Measurements from ENCODE around the gene GLRX2. TPM values are rescaled to one million over a fixed set of nuclear protein-coding genes. Genes with fewer than 3 reads are reported as not detected.

GLRX2 gene
- polyA plus RNA-seq, 1 of the 3 experiments (the other 2 are of a cell fraction), result 12.8 TPM

- H3K9me3 ChIP-seq, result peaks cover 4% of the 10 kb centered on the region; the same call in 1 of the 2 replicates
- H3K4me2 ChIP-seq, result no peak overlapping the region
- H2AFZ ChIP-seq (ENCODE audit: low read depth), result no peak overlapping the region
- H3K27ac ChIP-seq (ENCODE audit: low read depth in 2 of 2, low read length in 1 of 2), result no peak overlapping the region
- no peaks in the 10 kb centered on the region for H3K4me1 ChIP-seq (ENCODE audit: control insufficient read depth in 1 of 2, insufficient read depth in 2 of 2, low read depth in 1 of 2, low read length in 1 of 2)
- no peaks in the 10 kb centered on the region for H4K20me1 ChIP-seq (ENCODE audit: insufficient read depth)
- H3F3A ChIP-seq (replicated peaks; ENCODE audit: insufficient read depth), result peaks cover 7% of the 10 kb centered on the region
- DNase-seq, result no peak
- TF ChIP-seq USF1 (IDR thresholded peaks at IDR 0.05; ENCODE audit: borderline replicate concordance, low read depth), result no peak
- no peak for TF ChIP-seq EP300 (IDR thresholded peaks at IDR 0.05; ENCODE audit: borderline replicate concordance in 1 of 2, low read depth in 1 of 2, low read length in 1 of 2)
- no peak for TF ChIP-seq ELF1 (IDR thresholded peaks at IDR 0.05)
- no peak for TF ChIP-seq RCOR1 (IDR thresholded peaks at IDR 0.05; ENCODE audit: low read length)
- no peak for TF ChIP-seq TEAD4 (IDR thresholded peaks at IDR 0.05; ENCODE audit: borderline replicate concordance, insufficient read depth)
- TF ChIP-seq CHD2 (IDR thresholded peaks at IDR 0.05; ENCODE audit: low read length, partially characterized antibody), result no peak
- no peak for TF ChIP-seq FOXJ3 (CRISPR knock-in tag; IDR thresholded peaks at IDR 0.05)
- TF ChIP-seq GATA2 (CRISPR knock-in tag; IDR thresholded peaks at IDR 0.05), result no peak
- TF ChIP-seq MEF2A (IDR thresholded peaks at IDR 0.05; ENCODE audit: borderline replicate concordance, low read depth), result no peak
- no peak for TF ChIP-seq REST (IDR thresholded peaks at IDR 0.05; ENCODE audit: low read depth, low read length)
- TF ChIP-seq POLR2AphosphoS5 (IDR thresholded peaks at IDR 0.05; ENCODE audit: low read depth, low read length), result no peak
- TF ChIP-seq FOSL2 (IDR thresholded peaks at IDR 0.05; ENCODE audit: borderline replicate concordance, low read depth), result no peak
- no peak for TF ChIP-seq USF2 (IDR thresholded peaks at IDR 0.05; ENCODE audit: borderline replicate concordance, low read depth, low read length)
- TF ChIP-seq MXI1 (IDR thresholded peaks at IDR 0.05; ENCODE audit: low read depth, low read length), result no peak
- TF ChIP-seq RFX5 (IDR thresholded peaks at IDR 0.05; ENCODE audit: low read length), result no peak
- no peak for TF ChIP-seq RAD21 (IDR thresholded peaks at IDR 0.05; ENCODE audit: low read length)
- TF ChIP-seq FOXM1 (IDR thresholded peaks at IDR 0.05; ENCODE audit: low read depth), result no peak
- H3K9ac ChIP-seq, result no peak overlapping the region
- H3K79me2 ChIP-seq (ENCODE audit: insufficient read depth), result no peaks in the 10 kb centered on the region
- no peaks in the 10 kb centered on the region for H3K9me2 ChIP-seq
- CTCF ChIA-PET, result no interaction called here
- POLR2A ChIA-PET, result no interaction called here
- H3K4me3 ChIP-seq (ENCODE audit: low read depth in 2 of 2, low read length in 1 of 2), result no peak overlapping the region
- H3K27me3 ChIP-seq (ENCODE audit: insufficient read depth), result no peaks in the 10 kb centered on the region
- peaks cover 83 to 94% of the 10 kb centered on the region in 2 experiments for H3K36me3 ChIP-seq (replicated peaks in 1 of 2; ENCODE audit: control insufficient read depth in 1 of 2, insufficient read depth in 2 of 2, low read length in 1 of 2)
- 97% methylated on average over 6 of the region's 6 CpGs for WGBS (ENCODE audit: low lambda C conversion rate)
Observed at GRCh38 chr1:193083365-193084088, 21.7 kb downstream of the GLRX2 start.
